Activated CD4-positive, alpha-beta T cell treated with anti-CD3 and anti-CD28 coated beads, Interleukin-2, amount 10 ng/mL, durations not matched to agents 24 days and 14 days (primary cell): ENCODE data around the gene RCOR1. TPM values are rescaled to one million over a fixed set of nuclear protein-coding genes. Genes with fewer than 3 reads are reported as not detected.
A peak's percentile ranks its signal among the peaks of the same experiment; 100 is the strongest.
"Not testable (repeated sequence)": the region's sequence is repeated elsewhere in the genome, so short reads cannot be mapped to it uniquely, and the experiment has no call there.

Source experiments
- DNase-seq: peaks from one replicate; pipeline ENCODE4 v3.0.0; 2022
- H3K27ac Mint-ChIP-seq: one replicate; pipeline ENCODE4 v1.8.0; 2022; ENCODE audit warnings: mild to moderate bottlenecking, mixed read lengths
- H3K27me3 Mint-ChIP-seq: one replicate; pipeline ENCODE4 v1.8.0; 2022; ENCODE audit warnings: mixed read lengths
- H3K36me3 Mint-ChIP-seq: one replicate; pipeline ENCODE4 v1.8.0; 2022; ENCODE audit warnings: low read depth, mild to moderate bottlenecking, mixed read lengths
- H3K4me1 Mint-ChIP-seq: one replicate; pipeline ENCODE4 v1.8.0; 2021; ENCODE audit warnings: mixed read lengths
- H3K4me3 Mint-ChIP-seq: one replicate; pipeline ENCODE4 v1.8.0; 2022; ENCODE audit warnings: mild to moderate bottlenecking, moderate library complexity, mixed read lengths
- H3K9me3 Mint-ChIP-seq: one replicate; pipeline ENCODE4 v1.8.0; 2021; ENCODE audit warnings: mixed read lengths
- intact Hi-C: fragments of 100-400 bp; cut with micrococcal nuclease; formaldehyde crosslinking; loops from one replicate; pipeline ENCODE4 v1.15.1; 2023
- total RNA-seq: library from RNA; stranded (reverse); gene quantifications from 2 replicates; pipeline ENCODE4 v1.2.3, GENCODE V29; 2022

Gene RCOR1
- total RNA-seq, result 21.8 and 24.0 TPM in 2 replicates

GRCh38 chr14:102591944-102592762, at the start of gene RCOR1:
Gene RCOR1 (plus strand): TSS chr14:102592649. CDS start chr14:102592887, 238 bp downstream.
- Mint-ChIP-seq H3K27me3 (peaks cover 4% of the 10 kb centered on the region), H3K27ac (peak within 1 kb of the TSS; percentile 95), H3K4me3 (peak within 1 kb of the TSS; percentile 94), H3K9me3 (no peaks in the 10 kb centered on the region), H3K36me3 (peaks cover 12% of the 10 kb centered on the region), H3K4me1 (peaks cover 23% of the 10 kb centered on the region)
- DNase-seq, result peak; percentile 99
- intact Hi-C loops, result loop anchor here (1.0 to 5.0 kb wide), 6 partner anchors 67 to 743 kb away; partner anchors contain the start of genes CINP, DYNC1H1, EIF5 and TECPR2

DNA sequence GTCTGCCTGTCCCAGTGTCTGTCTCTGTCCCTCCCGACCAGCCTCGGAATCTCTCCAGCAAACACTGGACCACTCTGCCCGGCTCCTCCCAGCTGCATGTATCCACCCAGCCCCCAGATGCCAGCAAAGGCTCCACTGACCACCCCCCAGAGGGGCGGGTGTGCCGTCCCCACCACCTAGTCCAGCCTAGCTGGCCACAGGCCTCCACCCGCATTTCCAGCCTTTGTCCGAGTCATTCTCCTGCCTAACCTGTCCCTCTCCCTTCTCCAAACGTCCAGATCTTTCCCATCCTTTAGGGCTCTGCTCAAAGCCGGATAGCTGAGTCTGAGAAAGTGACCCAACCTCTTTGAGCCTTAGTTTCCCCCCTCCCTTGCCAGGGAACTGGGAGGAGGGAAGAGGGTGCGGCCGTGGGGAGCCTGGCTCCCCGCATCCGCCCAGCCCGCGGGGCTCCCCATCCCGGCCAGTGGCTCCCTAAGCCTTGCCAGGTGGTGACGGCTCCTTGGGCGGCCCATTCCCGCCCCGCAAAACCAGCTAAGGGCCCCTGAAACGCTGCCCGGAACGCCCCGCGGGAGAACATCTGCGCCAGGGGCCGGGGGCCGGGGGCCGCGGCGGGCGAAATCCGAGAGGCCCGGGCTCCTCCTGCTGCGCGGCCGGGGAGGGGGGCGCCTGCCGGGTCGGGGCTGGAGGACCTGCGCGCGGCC, 48.3 kb upstream of the RCOR1 start:
- H3K4me3 Mint-ChIP-seq, result peak overlapping the region; percentile 48
- intact Hi-C loops, result no loop called here

GRCh38 chr14:102544747-102545460, 47.5 kb upstream of the RCOR1 start:
- no peaks in the 10 kb centered on the region for H3K36me3 Mint-ChIP-seq
- peak overlapping the region; percentile 74 for H3K4me3 Mint-ChIP-seq
- no peaks in the 10 kb centered on the region for H3K9me3 Mint-ChIP-seq
- H3K27ac Mint-ChIP-seq, result no peak overlapping the region
- DNase-seq, result peak; percentile 86
- intact Hi-C loops, result no loop called here
- H3K27me3 Mint-ChIP-seq, result peaks cover 40% of the 10 kb centered on the region
- H3K4me1 Mint-ChIP-seq, result peaks cover 3% of the 10 kb centered on the region

More for the DNA sequence above, 48.3 kb upstream of the RCOR1 start:
- Mint-ChIP-seq H3K9me3 (no peaks in the 10 kb centered on the region), H3K27me3 (peaks cover 40% of the 10 kb centered on the region), H3K36me3 (no peaks in the 10 kb centered on the region), H3K27ac (no peak overlapping the region), H3K4me1 (peaks cover 3% of the 10 kb centered on the region)
- DNase-seq, result no peak

DNA sequence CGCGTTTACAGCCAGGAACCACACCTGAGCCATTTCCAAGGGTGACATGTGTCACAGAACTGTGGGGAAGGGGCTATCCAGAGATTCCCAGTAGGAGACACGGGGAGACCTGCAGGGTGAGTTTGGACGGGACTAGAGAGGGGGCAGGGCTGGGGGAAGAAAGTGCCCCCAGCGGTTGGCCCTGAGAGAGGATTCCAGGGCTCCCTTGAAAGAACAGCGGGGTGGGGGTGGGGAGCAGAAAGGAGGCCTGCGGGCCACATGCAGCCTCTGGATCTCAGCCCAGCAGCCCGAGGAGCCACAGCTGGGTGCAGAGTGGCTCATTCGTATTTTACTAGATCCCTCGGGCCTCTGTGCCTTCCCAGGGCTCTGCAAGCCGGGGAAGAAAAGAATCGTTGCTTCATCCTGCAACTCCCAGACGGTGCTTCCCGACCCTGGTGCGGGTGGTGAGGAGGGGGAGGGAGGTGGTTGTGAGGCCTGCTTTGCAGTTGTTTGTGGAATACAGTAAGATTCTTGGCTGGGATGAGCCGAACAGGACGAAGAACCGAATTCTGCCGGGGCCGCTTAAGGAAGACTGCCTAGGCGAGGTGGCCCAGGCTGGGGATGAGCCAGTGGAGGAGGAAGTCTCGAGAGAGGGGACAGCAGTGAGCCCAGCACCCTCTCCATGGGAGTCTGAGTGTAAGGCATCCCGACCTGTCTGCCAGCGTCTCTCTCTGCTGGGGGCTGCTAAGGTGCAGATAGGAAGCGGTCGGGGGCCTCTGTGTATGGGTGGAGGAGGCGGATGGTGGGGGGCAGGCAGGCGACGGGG, 46.8 kb upstream of the RCOR1 start:
- no peak for DNase-seq
- intact Hi-C loops, result no loop called here
- H3K27ac Mint-ChIP-seq, result no peak overlapping the region
- peaks cover 3% of the 10 kb centered on the region for H3K4me1 Mint-ChIP-seq
- H3K9me3 Mint-ChIP-seq, result no peaks in the 10 kb centered on the region
- peak overlapping the region; percentile 74 for H3K4me3 Mint-ChIP-seq
- no peaks in the 10 kb centered on the region for H3K36me3 Mint-ChIP-seq
- H3K27me3 Mint-ChIP-seq, result peaks cover 45% of the 10 kb centered on the region

- DNase-seq, result no peak
- Mint-ChIP-seq H3K36me3 (no peaks in the 10 kb centered on the region), H3K9me3 (no peaks in the 10 kb centered on the region), H3K27ac (no peak overlapping the region), H3K4me1 (peaks cover 3% of the 10 kb centered on the region), H3K4me3 (no peak overlapping the region), H3K27me3 (peaks cover 37% of the 10 kb centered on the region)
- intact Hi-C loops, result no loop called here
Observed at GRCh38 chr14:102548616-102549240, 43.7 kb upstream of the RCOR1 start.

DNA sequence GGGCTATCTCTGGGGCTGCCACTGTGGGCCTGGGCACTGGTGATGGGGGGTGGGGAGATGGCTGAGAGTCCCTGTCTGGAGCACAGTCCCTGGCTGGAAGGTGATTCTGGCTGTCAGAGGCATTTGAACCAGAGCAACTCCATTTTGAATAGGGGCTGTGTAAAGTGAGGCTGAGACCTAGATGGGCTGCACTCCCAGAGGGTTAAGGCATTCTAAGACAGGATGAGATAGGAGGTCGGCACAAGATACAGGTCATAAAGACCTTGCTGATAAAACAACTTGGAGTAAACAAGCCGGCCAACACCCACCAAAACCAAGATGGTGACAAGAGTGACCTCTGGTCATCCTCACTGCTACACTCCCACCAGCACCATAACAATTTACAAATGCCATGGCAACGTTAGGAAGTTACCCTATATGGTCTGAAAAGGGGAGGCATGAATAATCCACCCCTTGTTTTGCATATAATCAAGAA, 41.5 kb upstream of the RCOR1 start:
- H3K4me3 Mint-ChIP-seq, H3K9me3 Mint-ChIP-seq, intact Hi-C loops, H3K4me1 Mint-ChIP-seq, H3K27ac Mint-ChIP-seq, H3K36me3 Mint-ChIP-seq, DNase-seq: not testable (repeated sequence)
- H3K27me3 Mint-ChIP-seq, result peaks cover 23% of the 10 kb centered on the region

GRCh38 chr14:102551995-102552705, 40.3 kb upstream of the RCOR1 start:
- Mint-ChIP-seq H3K27ac (no peak overlapping the region), H3K27me3 (peaks cover 17% of the 10 kb centered on the region), H3K36me3 (no peaks in the 10 kb centered on the region), H3K9me3 (no peaks in the 10 kb centered on the region), H3K4me1 (no peaks in the 10 kb centered on the region), H3K4me3 (no peak overlapping the region)
- no peak for DNase-seq
- intact Hi-C loops, result no loop called here

DNA sequence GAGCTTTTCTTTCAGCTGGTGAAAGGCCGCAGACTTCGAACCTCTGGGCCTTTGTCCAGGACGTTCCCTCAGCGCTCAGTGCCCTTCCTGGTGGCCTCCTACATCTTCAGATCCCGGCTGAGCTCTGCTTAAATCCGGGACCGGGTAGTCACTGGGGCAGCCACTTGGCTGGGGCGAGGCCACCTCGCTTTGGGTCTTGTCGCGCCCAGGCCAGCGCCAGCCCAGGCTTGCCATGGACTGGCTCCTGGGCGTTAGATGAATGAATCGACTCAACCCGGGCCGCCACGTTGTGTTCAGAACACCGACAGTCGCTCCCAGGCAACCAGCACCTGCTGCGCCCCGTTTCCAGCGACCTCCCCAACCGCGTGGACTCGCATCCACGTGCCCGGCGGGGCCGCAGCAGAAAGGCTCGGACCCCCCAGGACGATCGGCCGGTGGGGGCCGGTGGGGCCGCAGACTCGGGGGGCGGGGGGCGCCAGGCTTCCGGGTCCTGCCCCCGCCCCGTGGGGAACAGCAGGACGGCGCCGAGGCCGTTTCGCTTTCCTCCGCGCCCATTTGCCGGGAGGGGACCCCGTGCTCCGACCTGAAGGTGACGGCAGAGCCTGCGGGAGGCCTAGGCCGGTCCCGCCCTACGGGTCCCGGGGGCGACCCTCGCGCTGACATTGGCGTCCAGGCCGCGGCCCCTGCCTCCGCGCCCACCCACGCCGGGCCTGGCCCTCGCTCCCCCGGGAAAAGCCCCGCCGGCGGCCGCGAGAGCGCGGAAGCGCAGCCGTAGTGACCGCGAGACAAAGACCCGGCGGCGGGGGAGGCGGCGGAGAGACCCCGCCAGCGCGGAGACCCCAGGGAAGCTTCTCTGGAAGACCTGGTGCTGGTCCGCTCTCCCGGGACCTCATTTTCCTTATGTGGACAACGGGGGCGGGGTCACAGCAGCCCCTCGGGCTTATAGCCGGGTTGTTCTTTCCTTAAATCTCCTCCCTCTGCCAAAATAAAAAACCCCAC, 37.3 kb upstream of the RCOR1 start:
- H3K9me3 Mint-ChIP-seq, result no peaks in the 10 kb centered on the region
- intact Hi-C loops, result no loop called here
- peak; percentile 91 for DNase-seq
- peak overlapping the region; percentile 66 for H3K4me3 Mint-ChIP-seq
- H3K27me3 Mint-ChIP-seq, result peaks cover 3% of the 10 kb centered on the region
- H3K27ac Mint-ChIP-seq, result peak overlapping the region; percentile 66
- H3K4me1 Mint-ChIP-seq, result no peaks in the 10 kb centered on the region
- no peaks in the 10 kb centered on the region for H3K36me3 Mint-ChIP-seq

DNA sequence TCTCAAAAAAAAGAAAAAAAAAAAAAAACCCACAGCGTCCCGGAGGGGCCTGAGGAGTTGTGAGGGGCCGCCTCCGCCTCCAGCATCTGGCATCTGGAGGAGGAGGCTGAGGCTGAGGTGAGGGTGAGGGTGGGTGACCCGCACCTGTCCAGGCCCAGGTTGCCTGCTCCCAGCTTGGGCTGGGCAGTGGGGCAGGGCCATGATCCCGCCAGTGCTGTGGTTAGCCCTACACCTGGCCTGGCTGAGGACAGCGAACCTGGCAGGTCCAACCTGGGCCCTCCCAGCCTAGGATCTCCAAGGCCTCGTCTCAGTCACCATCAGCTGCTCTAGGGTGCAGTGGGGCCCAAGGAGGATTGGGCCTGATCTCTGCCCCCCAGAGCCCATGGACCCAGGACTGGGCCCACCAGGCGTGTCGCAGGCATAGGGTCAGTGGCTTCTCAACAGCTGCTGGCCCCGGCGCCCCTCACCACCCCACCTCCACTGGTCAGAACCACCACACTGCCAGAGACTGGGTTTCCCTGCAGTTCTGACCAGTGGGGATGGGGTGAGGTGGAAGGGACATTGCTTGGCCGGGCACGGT, 36.3 kb upstream of the RCOR1 start:
- intact Hi-C loops, result no loop called here
- Mint-ChIP-seq H3K27me3 (no peaks in the 10 kb centered on the region), H3K36me3 (no peaks in the 10 kb centered on the region), H3K4me3 (no peak overlapping the region), H3K27ac (no peak overlapping the region), H3K4me1 (no peaks in the 10 kb centered on the region), H3K9me3 (no peaks in the 10 kb centered on the region)
- no peak for DNase-seq

DNA sequence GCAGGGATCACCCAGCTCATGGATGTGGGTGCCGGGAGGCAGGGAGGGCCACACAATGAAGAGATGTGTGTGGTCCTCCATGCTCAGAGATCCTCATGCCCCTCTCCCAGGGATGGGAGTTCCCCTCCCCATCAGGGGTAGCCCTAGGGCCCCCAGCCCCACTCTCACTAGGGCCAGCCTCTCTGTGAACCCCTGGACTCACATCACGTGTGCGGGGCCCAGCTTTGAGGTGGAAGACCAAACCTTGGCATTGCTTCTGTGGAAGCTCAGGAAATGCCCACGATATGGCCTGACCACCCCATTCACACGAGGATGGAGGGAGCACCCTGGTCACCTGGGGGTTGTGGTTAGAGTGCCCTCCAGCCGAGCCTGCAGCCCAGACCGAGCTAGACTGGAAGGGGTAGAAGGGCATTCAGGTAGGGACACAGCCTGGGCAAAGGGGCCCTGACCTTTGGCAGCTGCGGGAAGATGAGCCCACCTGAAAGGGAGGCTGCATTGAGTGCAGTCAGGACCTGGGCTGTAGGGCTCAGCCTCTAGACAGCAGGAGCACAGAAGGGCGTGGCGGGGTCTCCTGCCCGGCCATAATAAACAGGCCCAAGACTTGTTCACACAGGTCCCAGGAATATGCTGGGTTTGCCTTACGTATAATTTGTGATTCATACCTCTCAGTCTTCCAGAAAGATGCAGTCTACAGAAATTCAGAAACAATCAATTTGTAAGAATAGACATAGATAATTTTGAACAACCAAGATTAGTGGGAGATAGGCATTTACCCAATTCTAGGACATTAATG, 34.8 kb upstream of the RCOR1 start:
- Mint-ChIP-seq H3K27me3 (no peaks in the 10 kb centered on the region), H3K27ac (no peak overlapping the region), H3K4me3 (no peak overlapping the region), H3K9me3 (no peaks in the 10 kb centered on the region), H3K4me1 (no peaks in the 10 kb centered on the region), H3K36me3 (no peaks in the 10 kb centered on the region)
- DNase-seq, result no peak
- intact Hi-C loops, result no loop called here

DNA sequence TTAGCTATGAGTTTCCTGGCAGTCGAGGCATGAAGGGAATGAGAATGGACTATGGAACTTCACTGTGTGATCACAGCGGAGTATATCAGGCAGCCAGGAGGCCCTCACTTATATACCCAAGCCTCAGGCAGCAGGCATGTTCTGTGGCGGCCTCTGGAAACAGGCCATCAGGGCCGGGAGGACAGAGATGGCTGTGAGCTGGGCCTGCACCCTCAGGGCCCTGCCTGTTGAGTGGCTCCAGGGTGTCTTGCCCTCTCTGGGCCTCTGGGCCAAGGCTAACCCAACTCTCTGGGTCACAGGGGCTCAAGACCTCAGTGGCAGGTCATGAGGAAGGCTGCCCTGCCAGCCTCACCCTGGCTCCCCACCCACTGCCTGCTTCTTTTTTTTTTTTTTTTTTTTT, 33.9 kb upstream of the RCOR1 start:
- Mint-ChIP-seq H3K27ac (no peak overlapping the region), H3K4me3 (no peak overlapping the region), H3K27me3 (no peaks in the 10 kb centered on the region), H3K9me3 (no peaks in the 10 kb centered on the region), H3K36me3 (no peaks in the 10 kb centered on the region), H3K4me1 (no peaks in the 10 kb centered on the region)
- intact Hi-C loops, result no loop called here
- DNase-seq, result no peak
